Measurements from ENCODE around the gene RAP1GAP.

RAP1GAP gene

GRCh38 chr1:21670956-21671902 is 2.1 kb upstream of the RAP1GAP start:
- TF ChIP-seq CTCF (IDR thresholded peaks at IDR 0.05; ENCODE audit: low read depth, low read length, missing control alignments): no peak
- no peak overlapping the region for H3K4me3 ChIP-seq (ENCODE audit: low read depth, low read length)
- DNase-seq (ENCODE audit: low read depth): no peak

GRCh38 chr1:21670059-21670881 is 1.1 kb upstream of the RAP1GAP start:
- DNase-seq (ENCODE audit: low read depth): no peak
- TF ChIP-seq CTCF (IDR thresholded peaks at IDR 0.05; ENCODE audit: low read depth, low read length, missing control alignments): no peak
- no peak overlapping the region for H3K4me3 ChIP-seq (ENCODE audit: low read depth, low read length)

GRCh38 chr1:21668951-21669257 is 253 bp downstream of the RAP1GAP start:
- no peak for DNase-seq (ENCODE audit: low read depth)
- H3K4me3 ChIP-seq (ENCODE audit: low read depth, low read length): no peak overlapping the region
- no peak for TF ChIP-seq CTCF (IDR thresholded peaks at IDR 0.05; ENCODE audit: low read depth, low read length, missing control alignments)

GRCh38 chr1:21668232-21668950 is 766 bp downstream of the RAP1GAP start:
- TF ChIP-seq CTCF (IDR thresholded peaks at IDR 0.05; ENCODE audit: low read depth, low read length, missing control alignments): no peak
- H3K4me3 ChIP-seq (ENCODE audit: low read depth, low read length): no peak overlapping the region
- no peak for DNase-seq (ENCODE audit: low read depth)

- no peak for DNase-seq (ENCODE audit: low read depth)
- no peak overlapping the region for H3K4me3 ChIP-seq (ENCODE audit: low read depth, low read length)
- TF ChIP-seq CTCF (IDR thresholded peaks at IDR 0.05; ENCODE audit: low read depth, low read length, missing control alignments): no peak
Measured at GRCh38 chr1:21667348-21668231, 1.6 kb downstream of the RAP1GAP start.
